ENCODE data around the gene RPS6KL1. TPM values are rescaled to one million over a fixed set of nuclear protein-coding genes. Genes with fewer than 3 reads are reported as not detected.

The RPS6KL1 gene
- total RNA-seq, 1 experiment from 2014 or later: 16.4 TPM

DNA sequence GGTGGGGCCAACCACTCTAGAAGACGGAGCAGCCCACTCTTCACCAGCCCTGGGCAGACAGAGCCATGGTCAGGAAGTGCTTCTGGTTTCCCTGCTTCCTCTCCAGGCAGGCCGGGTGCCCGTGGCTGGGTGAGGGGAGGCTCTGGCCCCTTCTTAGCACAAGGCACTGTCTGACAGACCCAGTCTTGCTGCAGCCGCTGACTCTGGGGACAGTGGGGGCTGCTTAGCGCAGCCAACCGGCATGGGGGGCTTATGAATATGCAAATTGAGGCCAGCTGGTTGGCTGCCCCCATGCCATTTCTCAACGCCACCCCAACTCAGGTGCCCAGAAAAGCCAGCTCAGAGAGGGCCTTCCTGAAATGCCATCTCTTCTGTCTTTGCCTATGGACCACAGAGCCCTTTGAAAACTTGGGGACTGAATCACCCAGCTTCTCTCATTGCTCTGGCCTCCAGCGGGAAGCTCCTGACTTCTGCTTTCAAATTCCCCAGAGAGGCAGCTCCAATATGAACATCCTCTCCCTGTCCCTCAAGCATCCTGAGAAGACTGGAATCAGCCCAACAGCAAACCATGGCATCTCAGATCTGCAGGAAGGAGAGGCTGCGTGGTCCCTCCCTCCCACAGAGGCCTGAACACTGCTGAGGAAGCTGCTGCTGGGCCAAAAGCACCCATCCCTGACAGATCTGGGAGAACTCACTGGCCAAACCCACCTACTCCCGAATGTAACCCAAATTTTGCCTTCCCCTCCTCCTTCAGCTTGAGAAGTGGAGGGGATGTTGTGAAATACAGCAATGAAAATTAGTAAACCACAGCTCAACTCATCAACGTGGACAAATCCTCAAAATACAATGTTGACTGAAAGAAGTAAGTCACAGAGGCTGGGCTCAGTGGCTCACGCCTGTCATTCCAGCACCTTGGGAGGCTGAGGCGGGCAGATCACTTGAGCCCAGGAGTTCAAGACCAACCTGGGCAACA lies 46.8 kb downstream of the RPS6KL1 start, which contains the start of gene PROX2:
PROX2 (minus strand) TSS at position 205 of the 973 bp plus-strand sequence. CDS start 12,311 bp downstream, outside the sequence.
- CTCF ChIA-PET: interaction anchor here (1.6 kb wide), 1 partner anchor 15 kb away, joined by 5 read pairs; no protein-coding TSS in a partner anchor
- intact Hi-C loops (cut with micrococcal nuclease; ENCODE audit: unreplicated experiment): no loop called here
- BruUV-seq (replicated peaks): no TSS peak
- no peak for TF ChIP-seq CTCF (IDR thresholded peaks at IDR 0.05; ENCODE audit: unreplicated experiment)
- no peak for DNase-seq
- H3K4me1 Mint-ChIP-seq (ENCODE audit: low read depth, unreplicated experiment): peaks cover 8% of the 10 kb centered on the region
- peaks cover 7% of the 10 kb centered on the region for H3K36me3 Mint-ChIP-seq (ENCODE audit: insufficient read depth, unreplicated experiment)
- no peaks in the 10 kb centered on the region for H3K9me3 Mint-ChIP-seq (ENCODE audit: low read depth, unreplicated experiment)
- no peak within 1 kb of the TSS for H3K27ac Mint-ChIP-seq (ENCODE audit: unreplicated experiment)
- no peak within 1 kb of the TSS for H3K4me3 Mint-ChIP-seq (ENCODE audit: low read depth, unreplicated experiment)
- H3K27me3 Mint-ChIP-seq (ENCODE audit: unreplicated experiment): no peaks in the 10 kb centered on the region

DNA sequence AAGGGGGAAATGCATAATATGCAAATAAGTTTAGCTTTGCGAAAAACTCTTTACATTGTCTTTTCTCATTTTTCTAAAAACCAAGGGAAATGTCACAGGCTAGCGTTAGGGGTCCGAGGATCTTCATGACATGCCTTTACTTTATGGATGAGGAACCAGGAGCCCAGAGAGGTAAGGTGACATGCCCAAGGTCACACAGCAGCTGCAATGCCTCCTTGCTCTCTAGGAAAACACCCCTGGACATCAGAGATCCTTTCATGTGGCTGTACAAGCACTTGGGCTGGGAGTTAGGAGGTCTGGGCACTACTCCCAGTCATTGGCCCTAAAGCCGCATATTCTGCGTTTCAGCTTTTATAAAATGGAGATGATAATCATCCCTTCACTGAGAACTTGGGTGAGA lies 47.9 kb downstream of the RPS6KL1 start:
- no peak overlapping the region for H3K27ac Mint-ChIP-seq (ENCODE audit: unreplicated experiment)
- no peaks in the 10 kb centered on the region for H3K27me3 Mint-ChIP-seq (ENCODE audit: unreplicated experiment)
- DNase-seq: no peak
- no peaks in the 10 kb centered on the region for H3K36me3 Mint-ChIP-seq (ENCODE audit: insufficient read depth, unreplicated experiment)
- no peaks in the 10 kb centered on the region for H3K4me1 Mint-ChIP-seq (ENCODE audit: low read depth, unreplicated experiment)
- no TSS peak for BruUV-seq (replicated peaks)
- no peak overlapping the region for H3K4me3 Mint-ChIP-seq (ENCODE audit: low read depth, unreplicated experiment)
- H3K9me3 Mint-ChIP-seq (ENCODE audit: low read depth, unreplicated experiment): no peaks in the 10 kb centered on the region
- intact Hi-C loops (cut with micrococcal nuclease; ENCODE audit: unreplicated experiment): no loop called here
- TF ChIP-seq CTCF (IDR thresholded peaks at IDR 0.05; ENCODE audit: unreplicated experiment): no peak
- CTCF ChIA-PET: interaction anchor here (1.6 kb wide), 1 partner anchor 14 kb away, joined by 5 read pairs; no protein-coding TSS in a partner anchor

- no TSS peak for BruUV-seq (replicated peaks)
- H3K9me3 Mint-ChIP-seq (ENCODE audit: low read depth, unreplicated experiment): no peaks in the 10 kb centered on the region
- TF ChIP-seq CTCF (IDR thresholded peaks at IDR 0.05; ENCODE audit: unreplicated experiment): no peak
Measured at GRCh38 chr14:74871819-74872218, 51.2 kb downstream of the RPS6KL1 start.

GRCh38 chr14:74868739-74869138 lies 54.3 kb downstream of the RPS6KL1 start:
- Mint-ChIP-seq H3K4me3 (ENCODE audit: low read depth, unreplicated experiment) (no peak overlapping the region), H3K36me3 (ENCODE audit: insufficient read depth, unreplicated experiment) (no peaks in the 10 kb centered on the region), H3K4me1 (ENCODE audit: low read depth, unreplicated experiment) (no peaks in the 10 kb centered on the region), H3K9me3 (ENCODE audit: low read depth, unreplicated experiment) (no peaks in the 10 kb centered on the region), H3K27ac (ENCODE audit: unreplicated experiment) (no peak overlapping the region), H3K27me3 (ENCODE audit: unreplicated experiment) (peaks cover 30% of the 10 kb centered on the region)
- no peak for TF ChIP-seq CTCF (IDR thresholded peaks at IDR 0.05; ENCODE audit: unreplicated experiment)
- CTCF ChIA-PET: no interaction called here
- intact Hi-C loops (cut with micrococcal nuclease; ENCODE audit: unreplicated experiment): no loop called here
- no peak for DNase-seq
- no TSS peak for BruUV-seq (replicated peaks)

More at GRCh38 chr14:74871819-74872218, 51.2 kb downstream of the RPS6KL1 start:
- no peak overlapping the region for H3K4me3 Mint-ChIP-seq (ENCODE audit: low read depth, unreplicated experiment)
- no peak overlapping the region for H3K27ac Mint-ChIP-seq (ENCODE audit: unreplicated experiment)
- intact Hi-C loops (cut with micrococcal nuclease; ENCODE audit: unreplicated experiment): no loop called here
- CTCF ChIA-PET: interaction anchor here (0.6 to 3.4 kb wide), 3 partner anchors 9 to 182 kb away, joined by 3 to 11 read pairs (median 4); no protein-coding TSS in a partner anchor
- no peak for DNase-seq
- no peaks in the 10 kb centered on the region for H3K4me1 Mint-ChIP-seq (ENCODE audit: low read depth, unreplicated experiment)
- peaks cover 11% of the 10 kb centered on the region for H3K27me3 Mint-ChIP-seq (ENCODE audit: unreplicated experiment)
- no peaks in the 10 kb centered on the region for H3K36me3 Mint-ChIP-seq (ENCODE audit: insufficient read depth, unreplicated experiment)

Measured in Calu3 (cell line).